ENCODE results near the gene RAD18.

RAD18 gene

GRCh38 chr3:8984526-8984925 is 21.3 kb upstream of the RAD18 start:
- no peak overlapping the region for H3K27ac ChIP-seq (ENCODE audit: low read length)
- peaks cover 3% of the 10 kb centered on the region for H3K4me1 ChIP-seq (ENCODE audit: control insufficient read depth, low read depth, low read length)
- no peaks in the 10 kb centered on the region for H3K27me3 ChIP-seq (ENCODE audit: control insufficient read depth, insufficient read depth, low read length)
- no peak overlapping the region for H3K4me3 ChIP-seq (ENCODE audit: low read length)
- no peaks in the 10 kb centered on the region for H3K9me3 ChIP-seq (ENCODE audit: control insufficient read depth, low read depth, low read length)
- no peaks in the 10 kb centered on the region for H3K36me3 ChIP-seq (ENCODE audit: control insufficient read depth, low read depth, low read length)
- H3K9ac ChIP-seq (ENCODE audit: low read length), result no peak overlapping the region

GRCh38 chr3:8984081-8984480 is 20.8 kb upstream of the RAD18 start:
- H3K27ac ChIP-seq (ENCODE audit: low read length), result no peak overlapping the region
- no peaks in the 10 kb centered on the region for H3K27me3 ChIP-seq (ENCODE audit: control insufficient read depth, insufficient read depth, low read length)
- no peaks in the 10 kb centered on the region for H3K9me3 ChIP-seq (ENCODE audit: control insufficient read depth, low read depth, low read length)
- peaks cover 3% of the 10 kb centered on the region for H3K4me1 ChIP-seq (ENCODE audit: control insufficient read depth, low read depth, low read length)
- H3K9ac ChIP-seq (ENCODE audit: low read length), result no peak overlapping the region
- no peak overlapping the region for H3K4me3 ChIP-seq (ENCODE audit: low read length)
- H3K36me3 ChIP-seq (ENCODE audit: control insufficient read depth, low read depth, low read length), result no peaks in the 10 kb centered on the region

GRCh38 chr3:8983591-8983990 is 20.3 kb upstream of the RAD18 start:
- no peaks in the 10 kb centered on the region for H3K36me3 ChIP-seq (ENCODE audit: control insufficient read depth, low read depth, low read length)
- no peak overlapping the region for H3K9ac ChIP-seq (ENCODE audit: low read length)
- peaks cover 3% of the 10 kb centered on the region for H3K4me1 ChIP-seq (ENCODE audit: control insufficient read depth, low read depth, low read length)
- no peak overlapping the region for H3K27ac ChIP-seq (ENCODE audit: low read length)
- H3K9me3 ChIP-seq (ENCODE audit: control insufficient read depth, low read depth, low read length), result no peaks in the 10 kb centered on the region
- H3K27me3 ChIP-seq (ENCODE audit: control insufficient read depth, insufficient read depth, low read length), result no peaks in the 10 kb centered on the region
- H3K4me3 ChIP-seq (ENCODE audit: low read length), result no peak overlapping the region

- Histone ChIP-seq H3K4me1 (ENCODE audit: control insufficient read depth, low read depth, low read length) (peaks cover under 1% of the 10 kb centered on the region), H3K9ac (ENCODE audit: low read length) (no peak overlapping the region), H3K36me3 (ENCODE audit: control insufficient read depth, low read depth, low read length) (no peaks in the 10 kb centered on the region), H3K4me3 (ENCODE audit: low read length) (no peak overlapping the region), H3K27ac (ENCODE audit: low read length) (no peak overlapping the region), H3K27me3 (ENCODE audit: control insufficient read depth, insufficient read depth, low read length) (no peaks in the 10 kb centered on the region), H3K9me3 (ENCODE audit: control insufficient read depth, low read depth, low read length) (no peaks in the 10 kb centered on the region)
Observed at GRCh38 chr3:8983026-8983425, 19.8 kb upstream of the RAD18 start.

GRCh38 chr3:8982509-8982908 is 19.2 kb upstream of the RAD18 start:
- no peak overlapping the region for H3K27ac ChIP-seq (ENCODE audit: low read length)
- H3K36me3 ChIP-seq (ENCODE audit: control insufficient read depth, low read depth, low read length), result no peaks in the 10 kb centered on the region
- H3K27me3 ChIP-seq (ENCODE audit: control insufficient read depth, insufficient read depth, low read length), result no peaks in the 10 kb centered on the region
- H3K9me3 ChIP-seq (ENCODE audit: control insufficient read depth, low read depth, low read length), result no peaks in the 10 kb centered on the region
- no peaks in the 10 kb centered on the region for H3K4me1 ChIP-seq (ENCODE audit: control insufficient read depth, low read depth, low read length)
- H3K4me3 ChIP-seq (ENCODE audit: low read length), result no peak overlapping the region
- no peak overlapping the region for H3K9ac ChIP-seq (ENCODE audit: low read length)

- no peaks in the 10 kb centered on the region for H3K9me3 ChIP-seq (ENCODE audit: control insufficient read depth, low read depth, low read length)
- no peaks in the 10 kb centered on the region for H3K27me3 ChIP-seq (ENCODE audit: control insufficient read depth, insufficient read depth, low read length)
- H3K27ac ChIP-seq (ENCODE audit: low read length), result no peak overlapping the region
- H3K9ac ChIP-seq (ENCODE audit: low read length), result no peak overlapping the region
- H3K4me1 ChIP-seq (ENCODE audit: control insufficient read depth, low read depth, low read length), result no peaks in the 10 kb centered on the region
- H3K36me3 ChIP-seq (ENCODE audit: control insufficient read depth, low read depth, low read length), result no peaks in the 10 kb centered on the region
- H3K4me3 ChIP-seq (ENCODE audit: low read length), result no peak overlapping the region
Observed at GRCh38 chr3:8981700-8982099, 18.4 kb upstream of the RAD18 start.

GRCh38 chr3:8981296-8981695 is 18.0 kb upstream of the RAD18 start:
- Histone ChIP-seq H3K27ac (ENCODE audit: low read length) (no peak overlapping the region), H3K27me3 (ENCODE audit: control insufficient read depth, insufficient read depth, low read length) (no peaks in the 10 kb centered on the region), H3K9ac (ENCODE audit: low read length) (no peak overlapping the region), H3K4me1 (ENCODE audit: control insufficient read depth, low read depth, low read length) (no peaks in the 10 kb centered on the region), H3K9me3 (ENCODE audit: control insufficient read depth, low read depth, low read length) (no peaks in the 10 kb centered on the region), H3K36me3 (ENCODE audit: control insufficient read depth, low read depth, low read length) (no peaks in the 10 kb centered on the region), H3K4me3 (ENCODE audit: low read length) (no peak overlapping the region)

- peaks cover under 1% of the 10 kb centered on the region for H3K4me1 ChIP-seq (ENCODE audit: control insufficient read depth, low read depth, low read length)
- H3K27ac ChIP-seq (ENCODE audit: low read length), result no peak overlapping the region
- no peak overlapping the region for H3K4me3 ChIP-seq (ENCODE audit: low read length)
- H3K9ac ChIP-seq (ENCODE audit: low read length), result no peak overlapping the region
- H3K9me3 ChIP-seq (ENCODE audit: control insufficient read depth, low read depth, low read length), result no peaks in the 10 kb centered on the region
- no peaks in the 10 kb centered on the region for H3K36me3 ChIP-seq (ENCODE audit: control insufficient read depth, low read depth, low read length)
- H3K27me3 ChIP-seq (ENCODE audit: control insufficient read depth, insufficient read depth, low read length), result no peaks in the 10 kb centered on the region
Observed at GRCh38 chr3:8980756-8981257, 17.5 kb upstream of the RAD18 start.

GRCh38 chr3:8979262-8979661 is 16.0 kb upstream of the RAD18 start:
- Histone ChIP-seq H3K9me3 (ENCODE audit: control insufficient read depth, low read depth, low read length) (no peaks in the 10 kb centered on the region), H3K4me3 (ENCODE audit: low read length) (no peak overlapping the region), H3K27ac (ENCODE audit: low read length) (no peak overlapping the region), H3K4me1 (ENCODE audit: control insufficient read depth, low read depth, low read length) (peaks cover 6% of the 10 kb centered on the region), H3K9ac (ENCODE audit: low read length) (no peak overlapping the region), H3K27me3 (ENCODE audit: control insufficient read depth, insufficient read depth, low read length) (no peaks in the 10 kb centered on the region), H3K36me3 (ENCODE audit: control insufficient read depth, low read depth, low read length) (no peaks in the 10 kb centered on the region)

- Histone ChIP-seq H3K27ac (ENCODE audit: low read length) (no peak overlapping the region), H3K27me3 (ENCODE audit: control insufficient read depth, insufficient read depth, low read length) (no peaks in the 10 kb centered on the region), H3K9me3 (ENCODE audit: control insufficient read depth, low read depth, low read length) (no peaks in the 10 kb centered on the region), H3K9ac (ENCODE audit: low read length) (no peak overlapping the region), H3K4me3 (ENCODE audit: low read length) (no peak overlapping the region), H3K36me3 (ENCODE audit: control insufficient read depth, low read depth, low read length) (no peaks in the 10 kb centered on the region), H3K4me1 (ENCODE audit: control insufficient read depth, low read depth, low read length) (peaks cover 6% of the 10 kb centered on the region)
Observed at GRCh38 chr3:8978551-8978950, 15.3 kb upstream of the RAD18 start.

- no peak overlapping the region for H3K9ac ChIP-seq (ENCODE audit: low read length)
- no peak overlapping the region for H3K4me3 ChIP-seq (ENCODE audit: low read length)
- peaks cover 3% of the 10 kb centered on the region for H3K27me3 ChIP-seq (ENCODE audit: control insufficient read depth, insufficient read depth, low read length)
- H3K4me1 ChIP-seq (ENCODE audit: control insufficient read depth, low read depth, low read length), result peaks cover 6% of the 10 kb centered on the region
- no peaks in the 10 kb centered on the region for H3K9me3 ChIP-seq (ENCODE audit: control insufficient read depth, low read depth, low read length)
- H3K36me3 ChIP-seq (ENCODE audit: control insufficient read depth, low read depth, low read length), result no peaks in the 10 kb centered on the region
- no peak overlapping the region for H3K27ac ChIP-seq (ENCODE audit: low read length)
Observed at GRCh38 chr3:8976540-8977182, 13.4 kb upstream of the RAD18 start.

Data from iPS-18a (cell line).